CD4-positive, alpha-beta T cell treated with Interleukin-17A for 1 hour (primary cell): ENCODE measurements around the gene CTDP1.

Experiments used
- DNase-seq: peaks from one replicate; pipeline ENCODE4 v3.0.0-alpha.2; 2020

Gene CTDP1

DNA sequence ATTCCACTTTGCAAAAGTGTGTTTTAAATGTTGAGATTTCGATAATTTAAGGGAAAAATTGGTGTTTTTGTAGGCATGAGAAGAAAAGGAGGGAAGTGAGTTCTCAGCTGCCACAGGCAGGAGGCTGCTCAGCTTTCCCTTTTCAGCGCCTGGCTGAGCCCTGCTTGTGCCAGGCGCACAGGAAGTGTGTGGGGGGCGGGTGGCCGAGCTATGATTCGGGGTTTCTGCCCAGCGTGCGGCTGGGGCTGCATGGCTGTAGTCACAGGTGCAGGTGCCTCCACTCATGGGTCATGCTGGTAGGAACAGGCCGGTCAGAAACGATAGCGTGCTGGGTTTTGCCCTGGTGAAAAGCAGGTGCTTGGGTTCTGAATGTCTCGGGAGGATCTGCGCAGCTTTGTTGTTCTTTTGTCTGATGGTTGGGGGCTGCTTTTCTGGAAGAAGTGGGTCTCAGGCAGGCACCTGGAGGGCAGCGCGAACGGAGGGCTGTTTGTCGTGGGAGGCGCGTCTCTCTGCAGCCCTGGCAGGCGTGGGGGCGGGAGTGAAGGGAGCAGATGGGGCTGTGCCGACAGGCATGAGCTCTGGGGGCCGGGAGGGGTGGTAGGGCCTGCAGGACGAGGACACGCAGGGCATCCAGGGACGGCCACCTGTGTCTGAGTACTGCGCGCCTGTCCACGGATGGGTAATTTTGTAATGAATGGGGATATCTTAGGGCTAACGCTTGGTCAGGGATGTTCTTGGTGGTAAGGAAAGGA is 120.2 kb downstream of the CTDP1 start:
- no peak for DNase-seq

DNA sequence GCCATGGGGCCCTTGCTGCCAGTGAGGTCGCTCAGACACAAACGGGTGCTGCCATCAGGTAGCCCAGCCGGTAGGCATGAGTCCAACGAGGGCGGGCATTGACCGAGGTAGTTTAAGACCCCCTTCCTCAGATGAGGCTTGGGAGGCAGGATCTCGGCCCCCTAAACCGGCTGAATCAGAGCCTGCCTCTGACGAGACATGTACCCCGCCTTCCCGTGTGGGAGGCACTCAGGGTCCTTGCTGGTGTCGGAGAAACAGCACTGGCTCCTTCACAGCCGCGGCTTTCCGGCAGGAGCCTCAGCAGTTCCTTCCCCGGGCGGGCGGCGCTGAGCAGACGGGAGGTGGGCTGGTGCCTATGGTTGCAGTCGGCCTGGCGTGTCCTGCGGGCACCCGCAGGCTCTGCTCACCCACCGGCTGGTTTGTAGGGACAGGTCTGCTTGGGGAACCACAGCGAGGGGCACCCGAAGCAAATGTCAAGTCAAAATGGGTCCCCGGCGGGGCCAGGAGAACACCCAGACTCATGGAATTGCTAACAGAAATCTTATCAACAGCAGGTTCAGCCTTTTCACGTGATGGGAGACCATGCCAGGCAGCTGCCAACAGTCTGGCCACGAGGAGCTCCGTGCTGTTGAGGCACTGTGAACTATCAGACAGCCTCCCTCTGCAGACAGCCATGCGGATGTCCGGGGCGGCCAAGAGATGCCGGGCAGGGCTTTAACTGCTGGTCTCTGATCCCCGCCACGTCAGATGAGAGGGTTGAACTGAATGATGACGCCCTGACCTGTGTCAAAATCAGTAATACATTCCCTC is 121.0 kb downstream of the CTDP1 start:
- no peak for DNase-seq

DNA sequence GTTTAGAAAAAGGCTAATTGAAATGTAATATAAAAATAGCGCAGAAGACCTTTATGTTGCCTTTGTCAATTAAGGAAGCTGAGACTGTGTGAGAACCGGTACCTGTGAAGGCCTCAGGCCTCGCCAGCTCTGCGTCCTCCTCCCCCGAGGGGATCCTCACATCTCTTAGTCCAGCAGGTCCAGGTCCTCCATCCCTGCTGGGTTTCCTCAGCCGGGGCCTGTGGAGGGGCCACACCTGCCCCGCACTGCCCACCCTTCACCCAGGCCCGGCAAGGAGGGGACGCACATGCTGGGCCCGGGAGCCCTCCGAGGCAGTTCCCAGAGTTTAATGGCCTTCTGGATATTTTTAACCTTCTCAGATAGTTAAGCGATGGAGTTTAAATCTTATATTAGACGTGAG is 121.6 kb downstream of the CTDP1 start:
- DNase-seq, result no peak

- DNase-seq, result no peak
Observed at GRCh38 chr18:79801641-79802040, 122.0 kb downstream of the CTDP1 start.

DNA sequence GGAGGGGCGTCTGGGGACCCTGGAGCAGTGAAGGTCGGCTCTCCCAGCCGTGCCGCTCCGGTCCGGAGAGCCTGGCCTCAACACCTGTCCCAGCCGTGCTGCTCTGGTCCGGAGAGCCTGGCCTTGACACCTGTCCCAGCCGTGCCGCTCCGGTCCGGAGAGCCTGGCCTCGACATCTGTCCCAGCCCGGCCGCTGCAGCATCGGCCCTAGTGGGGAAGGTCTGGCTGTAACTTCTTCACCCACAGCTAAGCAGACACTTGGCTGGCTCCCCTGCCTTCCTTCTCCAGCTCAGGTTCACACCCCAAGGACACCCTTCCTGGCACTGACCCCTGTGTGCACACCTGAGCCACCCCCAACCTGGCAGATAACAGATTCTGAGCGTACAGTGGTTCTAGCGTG is 122.7 kb downstream of the CTDP1 start:
- no peak for DNase-seq

- no peak for DNase-seq
Observed at GRCh38 chr18:79803611-79804051, 124.0 kb downstream of the CTDP1 start.
